Measurements from ENCODE around the gene AMN1. TPM values are rescaled to one million over a fixed set of nuclear protein-coding genes. Genes with fewer than 3 reads are reported as not detected.
"Not testable (repeated sequence)": the region's sequence is repeated elsewhere in the genome, so short reads cannot be mapped to it uniquely, and the experiment has no call there.

AMN1 gene
- total RNA-seq, 4 donors from 2014 or later: 1.9 to 6.7 (median 5.7) TPM

- Histone ChIP-seq H3K9me3 (peaks cover 0 to 16% (median 9%) of the 10 kb centered on the region in 3 donors), H3K4me1 (no peaks in the 10 kb centered on the region), H3K27me3 (no peaks in the 10 kb centered on the region), H3K36me3 (peaks cover 0 to 25% (median 0%) of the 10 kb centered on the region in 3 donors), H3K4me3 (no peak overlapping the region), H3K27ac (no peak overlapping the region)
- intact Hi-C loops (cut with DNase I): no loop called here
- 85 to 90% methylated on average over 4 of the region's 4 CpGs for WGBS, 2 donors
- TF ChIP-seq POLR2A (IDR thresholded peaks at IDR 0.05): no peak
- no peak for TF ChIP-seq CTCF (IDR thresholded peaks at IDR 0.05)
- no peak for DNase-seq
Measured at GRCh38 chr12:31672521-31672920, 56.3 kb downstream of the AMN1 start.

GRCh38 chr12:31669582-31669981, 59.2 kb downstream of the AMN1 start:
- H3K4me3 ChIP-seq; H3K27ac ChIP-seq; intact Hi-C loops (cut with DNase I): not testable (repeated sequence)

GRCh38 chr12:31669020-31669419, 59.8 kb downstream of the AMN1 start:
- no peaks in the 10 kb centered on the region for H3K4me1 ChIP-seq
- H3K27ac ChIP-seq: no peak overlapping the region
- no peaks in the 10 kb centered on the region for H3K27me3 ChIP-seq
- TF ChIP-seq POLR2A (IDR thresholded peaks at IDR 0.05) (no peak), CTCF (IDR thresholded peaks at IDR 0.05) (no peak)
- H3K36me3 ChIP-seq: peaks cover 0 to 17% (median 0%) of the 10 kb centered on the region in 3 donors
- no peak for DNase-seq
- peaks cover 0 to 26% (median 9%) of the 10 kb centered on the region in 3 donors for H3K9me3 ChIP-seq
- no peak overlapping the region for H3K4me3 ChIP-seq
- intact Hi-C loops (cut with DNase I): no loop called here

More at GRCh38 chr12:31669582-31669981, 59.2 kb downstream of the AMN1 start:
- Histone ChIP-seq H3K36me3 (peaks cover 0 to 23% (median 0%) of the 10 kb centered on the region in 3 donors), H3K9me3 (peaks cover 0 to 26% (median 9%) of the 10 kb centered on the region in 3 donors)
- WGBS, 2 donors: 75 to 80% methylated on average over 1 to 2 of the region's 2 CpGs
- not testable (repeated sequence) for H3K27me3 ChIP-seq, DNase-seq, H3K4me1 ChIP-seq

GRCh38 chr12:31664038-31664437, 64.8 kb downstream of the AMN1 start:
- Histone ChIP-seq H3K4me3 (no peak overlapping the region), H3K36me3 (peaks cover 0 to 13% (median 0%) of the 10 kb centered on the region in 3 donors), H3K9me3 (peaks cover 0 to 17% (median 2%) of the 10 kb centered on the region in 3 donors), H3K4me1 (peaks cover 0 to 21% (median 0%) of the 10 kb centered on the region in 3 donors), H3K27me3 (no peaks in the 10 kb centered on the region), H3K27ac (no peak overlapping the region)
- WGBS, 2 donors: 82 to 87% methylated on average over 6 of the region's 6 CpGs
- no peak for DNase-seq
- intact Hi-C loops (cut with DNase I): no loop called here
- TF ChIP-seq CTCF (IDR thresholded peaks at IDR 0.05) (no peak), POLR2A (IDR thresholded peaks at IDR 0.05) (no peak)

- intact Hi-C loops (cut with DNase I): no loop called here
- TF ChIP-seq CTCF (IDR thresholded peaks at IDR 0.05) (no peak), POLR2A (IDR thresholded peaks at IDR 0.05) (no peak)
- Histone ChIP-seq H3K36me3 (peaks cover 0 to 10% (median 0%) of the 10 kb centered on the region in 3 donors), H3K27me3 (no peaks in the 10 kb centered on the region), H3K4me3 (no peak overlapping the region), H3K4me1 (peaks cover 0 to 24% (median under 1%) of the 10 kb centered on the region in 3 donors), H3K9me3 (peaks cover 0 to 13% (median 0%) of the 10 kb centered on the region in 3 donors), H3K27ac (no peak overlapping the region)
- no peak for DNase-seq
- 69 to 92% methylated on average over 4 of the region's 4 CpGs for WGBS, 2 donors
Measured at GRCh38 chr12:31663576-31663975, 65.2 kb downstream of the AMN1 start.
